Lower leg skin (tissue), 3 donors: ENCODE data around the gene BACE2.

Source experiments
- CTCF ChIP-seq, 3 donors: fragments of 450-650 bp; IDR thresholded peaks; one replicate each; pipeline ENCODE4 v1.5.1; 2016; ENCODE audit warnings: antibody characterized with exemption in 3 of 3, mild to moderate bottlenecking in 3 of 3, moderate library complexity in 2 of 3
- POLR2A ChIP-seq, 2 donors: fragments of 450-650 bp; IDR thresholded peaks; one replicate each; pipeline ENCODE4 v1.6.1; 2016 to 2017; ENCODE audit warnings: antibody characterized with exemption in 2 of 2, mild to moderate bottlenecking in 1 of 2, moderate library complexity in 1 of 2

- no peak for TF ChIP-seq CTCF (IDR thresholded peaks at IDR 0.05)
- TF ChIP-seq POLR2A (IDR thresholded peaks at IDR 0.05), result no peak
Observed at GRCh38 chr21:41295721-41296254, 127.8 kb downstream of the BACE2 start.
